Measurements from ENCODE around the gene HLA-DOB.

HLA-DOB gene

DNA sequence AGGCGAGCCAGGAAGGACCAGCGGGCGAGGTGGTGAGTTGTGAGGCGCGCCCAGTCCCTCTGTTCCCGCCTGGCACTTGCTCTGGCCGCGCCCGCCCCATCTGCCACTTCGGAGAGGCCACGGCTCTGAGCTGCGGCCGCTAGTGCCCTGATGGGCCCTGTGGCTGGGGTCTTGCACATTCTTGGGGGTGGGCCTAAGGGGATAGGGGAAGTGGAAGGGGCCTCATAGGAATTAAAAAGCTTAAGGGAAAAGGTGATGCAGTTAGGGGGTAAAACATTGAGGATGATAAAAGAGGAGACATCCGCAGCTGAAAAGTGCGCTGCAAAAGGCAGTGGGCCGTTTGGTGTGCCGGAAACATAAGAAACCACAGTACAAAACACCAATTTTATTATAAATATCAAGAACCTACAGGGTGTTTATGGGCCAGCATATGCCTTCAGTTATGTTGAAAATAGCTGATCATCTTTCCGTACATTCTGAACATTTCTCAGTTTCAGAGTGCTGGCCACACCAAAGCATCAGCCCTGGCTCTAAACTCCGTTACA is 28.1 kb upstream of the HLA-DOB start:
- in situ Hi-C loops (cut with MboI; ENCODE audit: low pct_unique_long_range_greater_than_20kb, low sequenced_read_pairs), result no loop called here
- peak; percentile 18 for DNase-seq

DNA sequence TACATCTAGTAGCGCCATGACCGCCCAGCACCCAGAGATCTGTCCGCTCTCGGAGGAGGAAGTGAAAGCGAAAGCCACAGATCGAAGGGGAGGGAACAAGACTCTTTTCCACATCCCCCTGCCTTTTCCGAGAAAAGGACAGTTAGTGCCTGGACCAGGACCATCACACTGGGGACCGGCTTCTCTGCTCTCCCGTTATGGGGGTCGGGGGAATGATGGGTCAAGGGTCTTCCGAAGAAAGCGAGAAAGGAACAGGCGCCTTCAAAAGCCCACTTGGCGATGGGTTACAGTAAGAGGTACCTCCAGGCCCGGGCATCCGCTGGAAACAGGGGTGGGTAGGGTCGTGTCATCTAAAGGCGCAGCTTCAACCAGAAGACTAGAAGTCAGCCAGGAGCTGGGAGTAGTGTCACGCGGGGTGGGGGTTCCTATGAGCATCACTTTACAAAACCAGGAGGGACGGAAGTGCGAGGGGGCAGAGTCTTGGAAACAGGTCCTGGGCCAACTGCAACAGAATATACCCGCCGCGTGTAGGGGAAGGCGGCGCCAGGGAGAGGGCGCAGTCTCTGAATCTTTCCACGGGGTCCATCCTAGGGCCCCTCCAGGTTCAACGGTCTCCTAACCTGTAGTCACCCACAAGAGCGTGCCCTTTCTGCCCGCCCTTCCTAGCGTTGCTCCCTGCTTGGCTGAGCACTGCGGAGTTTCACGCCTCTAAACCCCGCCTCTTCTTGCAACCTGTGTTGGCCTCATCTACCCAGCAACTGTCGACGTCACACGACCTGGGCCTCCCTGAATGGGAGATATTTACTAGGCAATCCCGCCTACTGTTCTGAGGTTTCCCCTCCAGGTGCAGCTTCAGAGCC is 27.4 kb upstream of the HLA-DOB start, which contains the start of gene PSMB8:
PSMB8 (minus strand) TSS at position 69 of the 860 bp plus-strand sequence; CDS start at position 18, 51 bp downstream.
- peak; percentile 95 for DNase-seq
- in situ Hi-C loops (cut with MboI; ENCODE audit: low pct_unique_long_range_greater_than_20kb, low sequenced_read_pairs), result no loop called here

GRCh38 chr6:32843331-32843978 is 26.7 kb upstream of the HLA-DOB start:
- in situ Hi-C loops (cut with MboI; ENCODE audit: low pct_unique_long_range_greater_than_20kb, low sequenced_read_pairs), result no loop called here
- DNase-seq, result peak; percentile 26

- in situ Hi-C loops (cut with MboI; ENCODE audit: low pct_unique_long_range_greater_than_20kb, low sequenced_read_pairs), result no loop called here
- DNase-seq, result no peak
Observed at GRCh38 chr6:32842690-32843089, 25.9 kb upstream of the HLA-DOB start.

- DNase-seq, result no peak
- in situ Hi-C loops (cut with MboI; ENCODE audit: low pct_unique_long_range_greater_than_20kb, low sequenced_read_pairs), result no loop called here
Observed at GRCh38 chr6:32842021-32842650, 25.3 kb upstream of the HLA-DOB start.

- in situ Hi-C loops (cut with MboI; ENCODE audit: low pct_unique_long_range_greater_than_20kb, low sequenced_read_pairs), result no loop called here
Observed at GRCh38 chr6:32840604-32841246, 23.9 kb upstream of the HLA-DOB start.

DNA sequence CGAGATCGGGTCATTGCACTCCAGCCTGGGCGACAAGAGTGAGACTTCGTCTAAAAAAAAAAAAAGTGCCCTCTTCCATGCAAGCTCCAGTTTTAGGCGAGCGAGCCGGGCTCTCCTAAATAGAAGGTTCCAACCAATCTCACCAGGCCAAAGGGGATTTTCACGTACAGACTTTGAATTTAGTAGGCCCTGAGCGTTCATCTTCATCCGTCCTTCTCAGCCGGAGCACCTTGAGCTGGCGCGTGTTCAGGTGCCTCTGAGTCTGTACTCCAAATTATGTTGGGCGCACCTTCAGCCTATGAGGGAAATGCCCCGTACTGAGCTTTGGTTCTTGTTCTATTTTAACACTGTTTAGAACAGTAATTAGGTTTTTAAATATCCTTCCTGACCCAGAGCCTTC is 22.6 kb upstream of the HLA-DOB start:
- no peak for DNase-seq
- in situ Hi-C loops (cut with MboI; ENCODE audit: low pct_unique_long_range_greater_than_20kb, low sequenced_read_pairs), result no loop called here

More at GRCh38 chr6:32840604-32841246, 23.9 kb upstream of the HLA-DOB start:
- DNase-seq, result no peak

DNA sequence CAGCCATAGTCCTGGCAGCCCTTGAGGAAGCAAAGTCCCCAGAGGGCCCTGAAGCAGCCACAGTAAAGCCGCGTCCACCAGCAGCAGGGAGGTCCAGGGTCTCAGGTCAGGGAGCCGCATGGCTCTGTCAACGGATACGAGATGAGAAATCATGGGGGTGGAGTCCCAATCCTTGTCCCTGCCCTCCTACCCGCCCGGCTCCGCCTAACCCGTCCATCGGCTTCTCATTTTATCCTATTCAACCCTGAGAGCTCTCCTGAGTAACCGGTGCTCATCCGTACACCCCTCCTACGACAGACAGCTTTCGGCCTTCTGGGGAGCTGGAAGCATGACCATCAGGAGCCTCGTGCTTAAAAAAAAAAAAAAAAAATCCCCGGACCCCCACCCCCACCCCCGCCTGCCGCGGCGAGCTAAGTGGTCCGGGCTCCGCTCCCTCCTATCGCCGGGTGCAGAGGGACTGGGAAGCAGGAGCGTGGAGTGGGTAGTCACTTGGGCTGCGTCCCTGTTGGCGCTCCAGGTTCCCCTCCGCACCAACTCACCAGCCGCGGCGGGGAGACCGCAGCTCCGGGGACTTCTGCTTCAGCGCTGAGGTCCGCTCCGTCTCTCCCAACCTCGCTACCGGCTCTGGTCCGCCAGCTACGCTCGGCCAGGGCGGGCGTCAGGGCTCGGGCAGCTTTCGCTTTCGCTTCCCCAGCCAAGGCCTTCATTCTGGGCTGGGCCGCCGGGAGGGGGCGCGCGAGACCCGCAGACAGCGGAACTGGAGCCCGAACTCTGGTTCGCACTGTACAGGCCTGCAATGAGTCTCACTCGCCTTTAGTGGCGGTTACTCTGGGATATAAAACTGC is 21.5 kb upstream of the HLA-DOB start, which contains the start of gene TAP2:
TAP2 (minus strand) TSS at position 626 of the 845 bp plus-strand sequence; CDS start at position 120, 506 bp downstream.
- DNase-seq, result peak; percentile 96
- in situ Hi-C loops (cut with MboI; ENCODE audit: low pct_unique_long_range_greater_than_20kb, low sequenced_read_pairs), result no loop called here

GRCh38 chr6:32837651-32838113 is 20.9 kb upstream of the HLA-DOB start:
- in situ Hi-C loops (cut with MboI; ENCODE audit: low pct_unique_long_range_greater_than_20kb, low sequenced_read_pairs), result no loop called here
- DNase-seq, result no peak

GRCh38 chr6:32836873-32837272 is 20.1 kb upstream of the HLA-DOB start:
- in situ Hi-C loops (cut with MboI; ENCODE audit: low pct_unique_long_range_greater_than_20kb, low sequenced_read_pairs), result no loop called here
- DNase-seq, result no peak

GRCh38 chr6:32835167-32835893 is 18.5 kb upstream of the HLA-DOB start:
- in situ Hi-C loops (cut with MboI; ENCODE audit: low pct_unique_long_range_greater_than_20kb, low sequenced_read_pairs), result no loop called here
- no peak for DNase-seq

DNA sequence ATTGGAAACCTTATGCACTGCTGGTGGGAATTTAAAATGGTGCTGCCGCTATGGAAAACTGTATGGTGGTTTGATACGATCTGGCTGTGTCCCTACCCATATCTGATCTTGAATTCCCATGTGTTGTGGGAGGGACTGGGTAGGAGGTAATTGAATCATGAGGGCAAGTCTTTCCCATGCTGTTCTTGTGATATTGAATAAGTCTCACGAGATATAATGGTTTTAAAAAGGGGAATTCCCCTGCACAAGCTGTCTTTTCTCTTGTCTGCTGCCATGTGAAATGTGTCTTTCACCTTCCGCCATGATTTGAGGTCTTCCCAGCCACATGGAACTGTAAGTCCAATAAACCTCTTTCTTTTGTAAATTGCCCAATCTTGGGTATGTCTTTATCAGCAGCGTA is 16.9 kb upstream of the HLA-DOB start:
- in situ Hi-C loops (cut with MboI; ENCODE audit: low pct_unique_long_range_greater_than_20kb, low sequenced_read_pairs), result no loop called here
- no peak for DNase-seq

GRCh38 chr6:32832535-32832934 is 15.7 kb upstream of the HLA-DOB start:
- DNase-seq, result no peak
- in situ Hi-C loops (cut with MboI; ENCODE audit: low pct_unique_long_range_greater_than_20kb, low sequenced_read_pairs), result no loop called here

DNA sequence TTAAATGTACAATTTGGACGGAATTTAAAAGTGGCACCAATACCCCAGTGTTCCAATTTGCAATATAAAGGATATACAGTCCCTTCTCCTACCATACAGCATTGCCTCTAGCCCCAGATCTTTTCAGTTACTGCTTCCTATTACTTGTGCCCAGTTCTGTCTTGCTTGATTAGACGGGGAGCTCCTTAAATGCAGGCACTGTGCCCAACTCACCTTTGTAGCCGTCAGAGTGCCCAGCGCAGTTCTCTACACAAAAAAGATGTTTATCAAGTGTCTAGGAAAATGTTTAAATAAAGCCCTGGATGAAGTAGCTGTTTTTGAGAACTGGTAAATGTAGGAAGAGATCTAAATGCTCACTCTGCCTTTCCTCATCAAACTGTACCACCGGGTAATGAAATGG is 14.1 kb upstream of the HLA-DOB start:
- in situ Hi-C loops (cut with MboI; ENCODE audit: low pct_unique_long_range_greater_than_20kb, low sequenced_read_pairs), result no loop called here
- DNase-seq, result no peak

DNA sequence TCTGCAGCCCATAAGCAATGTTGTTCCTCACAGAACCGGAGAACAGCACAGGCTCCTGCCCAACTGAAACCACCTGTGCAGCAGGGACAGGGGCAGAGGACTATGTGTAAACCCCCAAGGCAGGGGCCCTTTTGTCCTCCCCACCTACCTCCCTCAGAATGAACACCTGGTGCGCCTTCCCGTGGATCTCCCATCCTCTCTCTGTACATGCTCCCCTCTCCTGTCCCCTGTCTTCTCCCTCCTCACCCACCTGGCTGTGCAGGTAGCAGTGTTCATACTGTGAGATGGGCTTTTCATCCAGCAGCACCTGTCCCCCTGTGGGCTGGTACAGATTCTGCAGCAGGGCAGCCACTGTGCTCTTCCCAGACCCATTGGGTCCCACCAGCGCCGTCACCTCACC is 13.2 kb upstream of the HLA-DOB start:
- in situ Hi-C loops (cut with MboI; ENCODE audit: low pct_unique_long_range_greater_than_20kb, low sequenced_read_pairs), result no loop called here

GRCh38 chr6:32829495-32829894 is 12.7 kb upstream of the HLA-DOB start:
- no peak for DNase-seq
- in situ Hi-C loops (cut with MboI; ENCODE audit: low pct_unique_long_range_greater_than_20kb, low sequenced_read_pairs), result no loop called here

More for the DNA sequence above, 13.2 kb upstream of the HLA-DOB start:
- no peak for DNase-seq

DNA sequence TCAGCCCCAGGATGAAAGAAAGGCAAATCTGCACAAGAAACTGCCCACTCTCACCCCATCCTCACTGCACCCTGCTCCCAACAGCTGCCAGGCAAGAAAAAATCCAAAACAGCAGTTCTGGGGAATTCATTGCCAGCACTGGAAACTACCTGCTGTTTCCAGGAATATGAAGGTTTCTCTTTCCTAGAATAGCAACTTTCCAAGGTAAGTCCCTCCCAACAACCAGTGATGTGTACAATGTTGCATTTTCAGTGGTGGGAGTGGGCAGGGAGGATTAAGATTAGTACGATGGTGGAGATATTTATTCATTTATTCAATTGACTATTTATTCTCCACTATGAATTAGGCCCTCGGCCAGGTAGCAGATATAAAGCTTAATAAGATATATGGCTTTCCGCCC is 10.2 kb upstream of the HLA-DOB start:
- no peak for DNase-seq
- in situ Hi-C loops (cut with MboI; ENCODE audit: low pct_unique_long_range_greater_than_20kb, low sequenced_read_pairs), result no loop called here

DNA sequence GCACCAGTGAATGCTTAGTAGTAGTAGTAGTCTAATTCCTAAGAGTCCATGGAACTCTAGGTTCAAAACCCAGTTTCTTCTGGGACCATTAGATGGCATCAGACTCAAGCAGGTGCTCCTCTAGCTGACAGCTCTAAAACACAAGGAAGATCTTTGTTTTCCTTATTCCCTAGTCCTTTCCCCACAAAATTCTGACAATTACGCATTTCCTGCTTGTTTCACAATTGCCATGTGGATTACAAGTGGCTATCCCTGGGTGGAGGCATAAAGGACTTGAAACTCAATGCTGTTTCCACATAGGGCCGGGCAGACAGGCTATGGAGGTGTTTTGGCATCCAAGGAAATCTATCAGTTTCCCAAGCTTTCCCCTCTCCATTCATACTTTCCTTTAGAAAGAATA is 9.2 kb upstream of the HLA-DOB start:
- in situ Hi-C loops (cut with MboI; ENCODE audit: low pct_unique_long_range_greater_than_20kb, low sequenced_read_pairs), result no loop called here
- DNase-seq, result peak; percentile 21
